Tongue (tissue), 2 donors: ENCODE measurements around the gene TMEM205. TPM values are rescaled to one million over a fixed set of nuclear protein-coding genes. Genes with fewer than 3 reads are reported as not detected.
"Not testable (repeated sequence)": the region's sequence is repeated elsewhere in the genome, so short reads cannot be mapped to it uniquely, and the experiment has no call there.

Experiments
- DNase-seq: peaks from one replicate; pipeline ENCODE4 v3.0.0-alpha.2; 2015
- total RNA-seq: library from RNA; depleted of rRNA; stranded (reverse); fragments of >200 nt; gene quantifications from one replicate; pipeline ENCODE4 v1.2.3, GENCODE V29; 2014

The TMEM205 gene
- total RNA-seq, 1 donor from 2014 or later, result 98.4 TPM

GRCh38 chr19:11373166-11373884, 27.3 kb upstream of the TMEM205 start:
- DNase-seq, result peak; percentile 58

DNA sequence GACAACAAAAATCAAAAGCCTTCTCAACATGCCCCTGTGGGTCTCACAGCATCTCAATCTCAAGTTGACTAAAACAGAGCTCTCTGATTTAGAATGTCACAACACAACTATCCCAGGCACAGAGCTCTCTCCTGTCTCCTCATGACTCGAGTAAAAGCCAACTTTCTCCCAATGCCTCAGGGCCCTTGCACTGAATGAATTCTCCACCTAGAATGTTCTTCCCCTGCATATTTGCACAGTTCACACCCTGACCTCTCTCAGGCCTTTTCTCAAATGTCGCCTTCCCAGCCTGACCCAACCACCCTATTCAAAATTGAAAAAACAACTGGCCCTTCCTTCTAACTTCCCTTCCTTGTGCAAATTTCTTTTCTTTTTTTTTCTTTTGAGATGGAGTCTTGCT, 24.7 kb upstream of the TMEM205 start:
- DNase-seq, result no peak

DNA sequence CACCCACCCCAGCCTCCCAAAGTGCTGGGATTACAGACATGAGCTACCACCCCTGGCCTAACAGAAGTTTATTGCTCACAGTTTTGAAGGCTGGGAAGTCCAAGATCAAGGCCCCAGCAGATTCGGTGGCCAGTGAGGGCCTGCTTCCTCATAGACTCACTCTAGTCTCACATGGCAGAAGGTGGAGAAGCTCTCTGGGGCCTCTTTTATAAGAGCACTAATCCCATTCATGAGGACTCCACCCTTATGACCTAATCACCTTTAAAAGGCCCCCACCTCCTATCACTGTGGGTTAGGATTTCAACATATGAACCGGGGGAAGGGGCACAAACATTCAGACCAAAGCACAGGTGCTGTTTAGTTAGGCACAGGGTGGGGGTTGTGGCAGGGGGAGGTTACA, 21.5 kb upstream of the TMEM205 start:
- DNase-seq, result no peak

GRCh38 chr19:11365557-11366117, 19.6 kb upstream of the TMEM205 start:
- DNase-seq, result no peak

DNA sequence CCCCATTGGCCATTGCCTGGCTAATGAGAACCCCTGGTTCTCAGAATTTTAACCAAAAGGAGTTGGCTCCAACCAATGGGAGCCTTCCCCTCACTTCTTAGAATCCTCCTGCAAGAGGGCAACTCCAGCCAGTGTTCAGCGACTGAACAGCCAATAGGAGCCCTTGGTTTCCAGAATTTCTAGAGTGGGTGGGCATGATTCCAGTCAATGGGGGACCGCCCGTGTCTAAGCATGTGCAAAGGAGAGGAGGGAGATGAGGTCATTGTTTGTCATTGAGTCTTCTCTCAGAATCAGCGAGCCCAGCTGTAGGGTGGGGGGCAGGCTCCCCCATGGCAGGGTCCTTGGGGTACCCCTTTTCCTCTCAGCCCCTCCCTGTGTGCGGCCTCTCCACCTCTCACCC, 18.9 kb upstream of the TMEM205 start:
- DNase-seq, result no peak

- DNase-seq, result no peak
These were observed 18.3 kb upstream of the TMEM205 start for GRCh38 chr19:11364296-11364904.

- no peak for DNase-seq
These were observed 17.8 kb upstream of the TMEM205 start for GRCh38 chr19:11363881-11364280.

DNA sequence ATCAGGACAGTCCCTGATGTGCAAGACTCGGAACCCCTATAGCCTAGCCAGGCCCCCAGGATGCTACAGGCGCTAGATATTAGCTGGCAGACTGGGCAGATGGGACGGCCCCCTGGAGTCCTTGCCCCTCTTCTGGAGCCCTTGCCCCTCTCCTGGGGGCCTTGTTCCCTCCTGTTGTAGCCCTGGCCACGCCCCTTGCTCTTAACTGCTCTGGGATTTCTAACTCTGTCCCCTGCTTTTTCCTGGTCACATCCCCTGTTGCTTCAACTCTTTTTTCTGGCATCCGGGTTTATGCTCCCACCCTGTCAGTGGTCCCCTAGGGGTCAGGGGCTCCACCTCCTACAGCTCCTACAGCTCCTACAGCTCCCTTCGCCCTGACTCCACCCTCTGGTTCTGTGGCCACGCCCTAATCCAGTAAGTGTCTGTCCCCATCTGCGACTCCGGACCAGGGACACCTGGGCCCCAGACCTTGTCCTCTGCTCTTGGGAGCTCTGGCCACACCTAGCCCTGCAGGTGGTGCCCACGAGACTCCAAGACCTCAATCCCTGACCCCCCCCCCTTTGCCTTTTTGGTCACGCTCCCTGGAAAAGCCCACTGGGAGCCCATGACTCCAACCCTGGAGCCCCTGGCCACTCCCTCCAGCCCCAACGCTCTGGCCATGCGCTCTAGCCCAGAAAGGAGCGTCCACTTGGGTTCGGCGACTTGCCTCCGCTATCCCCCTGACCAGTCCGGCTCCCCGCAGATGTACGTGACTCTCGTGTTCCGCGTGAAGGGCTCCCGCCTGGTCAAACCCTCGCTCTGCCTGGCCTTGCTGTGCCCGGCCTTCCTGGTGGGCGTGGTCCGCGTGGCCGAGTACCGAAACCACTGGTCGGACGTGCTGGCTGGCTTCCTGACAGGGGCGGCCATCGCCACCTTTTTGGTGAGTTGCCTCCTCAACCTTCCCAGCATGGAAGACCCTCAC, 16.0 kb upstream of the TMEM205 start:
- DNase-seq, result no peak

GRCh38 chr19:11361037-11361770, 15.1 kb upstream of the TMEM205 start:
- peak; percentile 49 for DNase-seq

- DNase-seq, result no peak
These were observed 13.4 kb upstream of the TMEM205 start for GRCh38 chr19:11359421-11359820.

GRCh38 chr19:11356676-11357550, 10.8 kb upstream of the TMEM205 start:
- DNase-seq, result no peak

- no peak for DNase-seq
These were observed 10.0 kb upstream of the TMEM205 start for GRCh38 chr19:11356074-11356397.

DNA sequence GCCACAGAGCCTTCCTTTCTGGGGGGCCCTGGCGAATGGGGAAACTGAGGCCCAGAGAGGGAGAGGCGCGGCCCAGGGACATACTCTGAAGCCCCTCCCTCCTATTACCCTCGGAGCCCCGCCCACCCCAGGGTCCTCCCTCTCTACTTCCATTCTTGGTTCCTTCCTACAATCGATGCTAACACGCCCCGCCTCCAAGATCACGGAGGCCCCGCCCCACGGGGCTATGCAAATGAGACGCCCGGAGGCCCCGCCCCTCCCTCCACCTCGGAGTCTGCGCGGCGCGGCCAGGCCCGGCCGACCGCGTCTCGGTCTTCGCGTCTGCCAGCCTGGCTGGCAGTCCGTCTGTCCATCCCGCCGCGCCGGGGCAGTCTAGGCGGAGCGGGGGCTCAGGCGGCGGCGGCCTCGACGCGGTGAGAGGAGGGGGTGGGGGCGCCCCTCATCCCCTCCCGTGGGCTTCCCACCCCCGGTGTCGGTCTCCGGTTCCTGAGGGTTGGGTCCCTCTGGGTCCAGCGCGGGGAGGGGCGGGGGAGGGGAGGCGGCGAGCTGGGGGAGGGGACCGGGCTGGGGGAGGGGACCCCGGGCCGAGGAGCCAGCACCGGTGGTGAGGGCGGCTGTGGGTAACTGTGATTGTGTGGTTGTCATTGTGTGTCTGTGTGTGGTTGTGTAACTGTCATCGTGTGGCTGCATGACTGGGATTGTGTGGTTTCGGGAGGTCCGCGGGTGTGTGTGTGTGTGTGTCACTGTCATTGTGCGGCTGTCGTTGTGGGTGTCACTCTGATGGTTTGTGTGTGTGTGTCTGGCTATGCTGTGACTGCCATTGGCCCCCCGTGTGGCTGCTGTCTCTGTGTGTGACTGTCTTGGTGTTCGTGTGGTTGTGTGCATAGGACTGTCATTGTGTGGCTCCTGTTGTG, 9.3 kb upstream of the TMEM205 start, which contains the start of gene PLPPR2:
TSS of gene PLPPR2 (plus strand) at position 273 of the 914 bp plus-strand sequence. CDS start 2,242 bp downstream, outside the sequence.
- peak; percentile 91 for DNase-seq

- DNase-seq, result not testable (repeated sequence)
These were observed 8.0 kb upstream of the TMEM205 start for GRCh38 chr19:11354102-11354501.

GRCh38 chr19:11349171-11349570, 3.1 kb upstream of the TMEM205 start:
- DNase-seq, result no peak

- no peak for DNase-seq
These were observed 1.5 kb upstream of the TMEM205 start for GRCh38 chr19:11347546-11348039.

DNA sequence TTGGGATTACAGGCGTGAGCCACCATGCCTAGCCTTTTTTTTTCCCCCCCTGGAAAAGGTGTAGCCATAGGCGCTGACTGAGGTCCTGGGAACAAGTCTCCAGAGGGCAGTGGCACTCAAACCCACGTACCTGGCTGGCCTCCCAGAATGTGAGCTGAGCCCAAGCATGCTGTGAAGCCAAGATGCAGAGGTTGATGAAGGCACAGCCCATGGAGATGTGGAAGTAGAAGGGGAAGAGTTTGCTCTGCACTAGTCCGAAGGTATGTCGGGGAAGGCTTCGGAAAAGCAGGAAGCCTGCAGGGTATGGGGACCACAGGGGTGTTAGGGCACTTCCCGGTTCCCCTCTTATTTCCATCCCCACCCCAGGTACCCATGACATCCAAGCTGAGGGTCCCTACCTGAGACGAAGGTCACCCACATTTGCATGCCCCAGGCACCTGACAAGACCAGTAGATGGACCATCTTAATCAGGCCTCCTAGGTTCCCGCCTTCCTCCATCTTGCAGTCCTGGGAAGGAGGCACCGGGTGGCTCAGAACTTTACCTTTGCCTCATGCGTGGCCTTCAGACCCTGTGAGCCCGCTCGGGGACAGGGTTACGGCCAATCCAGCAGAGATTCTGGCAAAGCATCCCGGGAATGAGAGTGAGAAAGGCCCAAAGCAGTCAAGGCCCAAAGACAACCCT, 805 bp downstream of the TMEM205 start:
- DNase-seq, result no peak

- DNase-seq, result no peak
These were observed 3.6 kb downstream of the TMEM205 start for GRCh38 chr19:11342429-11342828.

GRCh38 chr19:11340099-11340467, 6.0 kb downstream of the TMEM205 start:
- DNase-seq, result not testable (repeated sequence)
